DOHH2 (cell line): ENCODE results near the gene TEX264.

Source experiments
- H3F3A ChIP-seq: fragments of 200-600 bp; sonication (generic), shearing (Covaris generic); 2 replicates; pipeline ENCODE4 v1.6.0; 2016; ENCODE audit warnings: antibody characterized with exemption, mild to moderate bottlenecking; ENCODE audit not compliant: control insufficient read depth, insufficient read depth
- H3K27ac ChIP-seq: fragments of 200-600 bp; sonication (generic); 2 replicates; pipeline ENCODE4 v1.5.1; 2014; ENCODE audit warnings: low read depth, mild to moderate bottlenecking, low read length, moderate library complexity
- H3K27me3 ChIP-seq: fragments of 200-600 bp; sonication (generic); 2 replicates; pipeline ENCODE4 v1.6.1; 2014; ENCODE audit warnings: mild to moderate bottlenecking, low read length, mixed read lengths; ENCODE audit not compliant: control insufficient read depth
- H3K36me3 ChIP-seq: fragments of 200-600 bp; sonication (generic); 2 replicates; pipeline ENCODE4 v1.6.1; 2014; ENCODE audit warnings: mild to moderate bottlenecking, low read length, moderate library complexity, mixed read lengths; ENCODE audit not compliant: control insufficient read depth
- H3K4me1 ChIP-seq: fragments of 200-600 bp; sonication (generic); 2 replicates; pipeline ENCODE4 v1.6.1; 2014; ENCODE audit warnings: mild to moderate bottlenecking, low read length, mixed read lengths; ENCODE audit not compliant: control insufficient read depth
- H3K4me2 ChIP-seq: fragments of 200-600 bp; sonication (generic); 2 replicates; pipeline ENCODE4 v1.6.0; 2014; ENCODE audit warnings: mild to moderate bottlenecking, low read length, moderate library complexity
- H3K4me3 ChIP-seq: fragments of 200-600 bp; sonication (generic); 2 replicates; pipeline ENCODE4 v1.5.1; 2014; ENCODE audit warnings: mild to moderate bottlenecking, low read length, mixed read lengths
- H3K79me2 ChIP-seq: fragments of 200-600 bp; sonication (generic); 2 replicates; pipeline ENCODE4 v1.6.1; 2014; ENCODE audit warnings: mild to moderate bottlenecking, low read length, mixed read lengths; ENCODE audit not compliant: control insufficient read depth
- H3K9me2 ChIP-seq: fragments of 200-600 bp; sonication (generic); replicated peaks from 2 replicates; pipeline ENCODE4 v1.6.1; 2014; ENCODE audit warnings: mild to moderate bottlenecking, low read length, mixed read lengths; ENCODE audit not compliant: control insufficient read depth
- H3K9me3 ChIP-seq: fragments of 200-600 bp; sonication (generic); 2 replicates; pipeline ENCODE4 v1.6.1; 2014; ENCODE audit warnings: antibody characterized with exemption, low read length, mixed read lengths; ENCODE audit not compliant: control insufficient read depth, insufficient read depth
- H4K20me1 ChIP-seq: fragments of 200-600 bp; sonication (generic); 2 replicates; pipeline ENCODE4 v1.6.0; 2014; ENCODE audit warnings: low read depth, mild to moderate bottlenecking, antibody characterized with exemption, low read length, moderate library complexity; ENCODE audit not compliant: control insufficient read depth, insufficient read depth
- EZH2phosphoT487 ChIP-seq: fragments of 200-600 bp; sonication (generic); IDR thresholded peaks from 2 replicates; pipeline ENCODE4 v1.6.1; 2017; ENCODE audit warnings: borderline replicate concordance, mild to moderate bottlenecking, antibody characterized with exemption, low read length, moderate library complexity, mixed read lengths
- TF ChIP-seq, protein P1 (sequence below): fragments of 200-600 bp; sonication (generic); IDR thresholded peaks from one replicate; pipeline ENCODE4 v1.5.1; 2014; ENCODE audit warnings: antibody characterized with exemption, mild to moderate bottlenecking, low read depth, low read length; ENCODE audit not compliant: poor library complexity, severe bottlenecking

TEX264 gene, protein sequence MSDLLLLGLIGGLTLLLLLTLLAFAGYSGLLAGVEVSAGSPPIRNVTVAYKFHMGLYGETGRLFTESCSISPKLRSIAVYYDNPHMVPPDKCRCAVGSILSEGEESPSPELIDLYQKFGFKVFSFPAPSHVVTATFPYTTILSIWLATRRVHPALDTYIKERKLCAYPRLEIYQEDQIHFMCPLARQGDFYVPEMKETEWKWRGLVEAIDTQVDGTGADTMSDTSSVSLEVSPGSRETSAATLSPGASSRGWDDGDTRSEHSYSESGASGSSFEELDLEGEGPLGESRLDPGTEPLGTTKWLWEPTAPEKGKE

DNA sequence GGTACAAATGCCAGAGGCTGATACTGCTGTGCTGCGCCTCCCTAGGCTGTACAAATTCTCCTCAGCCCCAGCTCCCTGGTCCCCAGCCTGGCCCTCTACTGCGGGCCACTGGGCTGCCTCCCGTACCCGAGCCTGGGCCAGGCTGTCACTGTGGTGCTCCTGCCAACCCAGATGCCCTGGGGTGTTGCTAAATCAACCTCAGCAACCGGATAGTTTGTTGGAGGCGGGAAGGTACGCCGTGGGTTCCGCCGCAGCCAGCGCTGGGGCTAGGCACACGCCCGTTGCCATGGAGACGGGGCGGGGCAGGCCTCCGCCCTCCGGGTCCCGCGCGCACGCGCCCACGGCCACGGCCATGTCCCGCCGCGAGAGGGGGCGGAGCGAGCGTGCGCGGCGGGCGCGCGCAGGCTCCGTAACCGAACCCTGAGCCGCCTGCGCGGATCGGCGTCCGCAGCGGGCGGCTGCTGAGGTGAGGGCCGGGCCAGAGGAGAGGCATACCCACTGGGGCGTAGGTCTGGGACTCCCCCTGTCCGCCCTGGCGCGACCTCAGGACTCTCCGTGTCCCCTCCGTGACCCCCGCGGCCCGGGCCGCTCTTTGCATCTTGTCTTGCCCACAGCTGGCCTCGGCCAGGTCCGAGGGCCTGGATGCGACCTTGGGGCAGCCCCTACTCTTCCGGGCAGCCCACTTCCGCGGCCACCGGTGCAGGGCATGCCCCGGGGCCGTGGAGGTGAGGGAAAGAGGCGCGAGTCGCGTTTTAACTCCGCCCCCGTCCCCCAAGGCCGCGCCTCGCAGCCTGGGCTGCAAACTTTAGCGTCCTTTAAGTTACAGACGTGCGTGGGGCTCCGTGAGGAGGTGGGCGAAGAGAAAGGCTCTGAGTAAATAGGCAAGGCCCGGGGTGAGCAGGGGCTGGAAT, at the start of gene TEX264:
TEX264 (plus strand) TSS at position 430 of the 911 bp plus-strand sequence. CDS start 3,053 bp downstream, outside the sequence.
- Histone ChIP-seq H3K4me3 (peak within 1 kb of the TSS; percentile 98), H3F3A (no peaks in the 10 kb centered on the region; the same call in 1 of the 2 replicates), H3K27ac (peak within 1 kb of the TSS; percentile 86), H3K27me3 (no peaks in the 10 kb centered on the region), H3K9me3 (no peaks in the 10 kb centered on the region), H4K20me1 (no peaks in the 10 kb centered on the region; the same call in 1 of the 2 replicates), H3K9me2 (no peaks in the 10 kb centered on the region), H3K4me2 (peak within 1 kb of the TSS; percentile 82), H3K4me1 (peaks cover 44% of the 10 kb centered on the region), H3K79me2 (peaks cover 47% of the 10 kb centered on the region), H3K36me3 (peaks cover 33% of the 10 kb centered on the region)
- TF ChIP-seq, protein P1, sequence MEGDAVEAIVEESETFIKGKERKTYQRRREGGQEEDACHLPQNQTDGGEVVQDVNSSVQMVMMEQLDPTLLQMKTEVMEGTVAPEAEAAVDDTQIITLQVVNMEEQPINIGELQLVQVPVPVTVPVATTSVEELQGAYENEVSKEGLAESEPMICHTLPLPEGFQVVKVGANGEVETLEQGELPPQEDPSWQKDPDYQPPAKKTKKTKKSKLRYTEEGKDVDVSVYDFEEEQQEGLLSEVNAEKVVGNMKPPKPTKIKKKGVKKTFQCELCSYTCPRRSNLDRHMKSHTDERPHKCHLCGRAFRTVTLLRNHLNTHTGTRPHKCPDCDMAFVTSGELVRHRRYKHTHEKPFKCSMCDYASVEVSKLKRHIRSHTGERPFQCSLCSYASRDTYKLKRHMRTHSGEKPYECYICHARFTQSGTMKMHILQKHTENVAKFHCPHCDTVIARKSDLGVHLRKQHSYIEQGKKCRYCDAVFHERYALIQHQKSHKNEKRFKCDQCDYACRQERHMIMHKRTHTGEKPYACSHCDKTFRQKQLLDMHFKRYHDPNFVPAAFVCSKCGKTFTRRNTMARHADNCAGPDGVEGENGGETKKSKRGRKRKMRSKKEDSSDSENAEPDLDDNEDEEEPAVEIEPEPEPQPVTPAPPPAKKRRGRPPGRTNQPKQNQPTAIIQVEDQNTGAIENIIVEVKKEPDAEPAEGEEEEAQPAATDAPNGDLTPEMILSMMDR, result no peak
- TF ChIP-seq EZH2phosphoT487, result no peak

DNA sequence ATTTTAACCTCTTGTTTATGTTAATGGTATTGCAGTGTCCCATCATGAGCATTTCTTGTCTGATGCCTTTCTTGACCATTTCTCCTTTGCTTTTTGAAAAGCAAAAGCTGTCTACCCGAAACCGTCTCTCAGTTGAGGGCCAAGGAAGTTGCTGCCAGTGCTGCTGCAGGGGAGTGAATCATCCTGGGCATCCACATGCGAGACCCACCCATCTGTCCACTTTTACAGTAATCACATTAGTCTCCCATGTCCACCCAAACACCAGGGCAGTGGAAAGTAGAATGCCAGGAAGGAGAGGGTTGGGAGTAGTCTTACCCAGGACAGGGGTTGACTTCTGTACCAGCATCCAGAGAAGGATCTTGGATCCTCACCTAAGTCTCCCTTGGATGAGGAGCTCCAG, 48.6 kb upstream of the TEX264 start:
- no peak for TF ChIP-seq EZH2phosphoT487
- TF ChIP-seq, protein P1, result no peak
- Histone ChIP-seq H3K27me3 (no peaks in the 10 kb centered on the region), H4K20me1 (no peaks in the 10 kb centered on the region; the same call in 1 of the 2 replicates), H3K4me1 (peaks cover 2% of the 10 kb centered on the region; the same call in 1 of the 2 replicates), H3K9me3 (no peaks in the 10 kb centered on the region), H3K9me2 (no peaks in the 10 kb centered on the region), H3F3A (no peaks in the 10 kb centered on the region), H3K27ac (no peak overlapping the region), H3K4me2 (no peak overlapping the region), H3K4me3 (no peak overlapping the region), H3K79me2 (peaks cover 15% of the 10 kb centered on the region), H3K36me3 (peaks cover 5% of the 10 kb centered on the region; the same call in 1 of the 2 replicates)

DNA sequence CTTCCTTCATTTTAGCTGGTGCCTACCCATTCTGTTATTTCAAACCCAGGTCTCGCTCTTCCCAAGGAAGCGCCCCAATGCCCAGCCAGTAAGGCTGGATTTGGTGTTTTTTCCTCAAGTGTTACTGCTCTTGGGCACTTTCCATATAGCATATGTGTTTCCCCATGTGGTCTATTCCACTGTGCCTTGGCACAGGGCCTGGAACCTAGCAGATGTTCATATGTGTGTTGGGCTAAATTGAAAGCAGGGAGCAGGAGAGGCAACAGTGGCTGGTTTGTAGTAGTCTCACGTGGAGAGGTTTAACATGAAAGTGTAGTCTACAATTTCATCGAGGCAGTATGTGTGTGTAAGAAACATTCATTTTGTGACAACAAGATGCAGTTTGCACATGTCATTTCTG, 48.2 kb upstream of the TEX264 start:
- Histone ChIP-seq H3K79me2 (peaks cover 15% of the 10 kb centered on the region), H3F3A (no peaks in the 10 kb centered on the region), H3K9me2 (no peaks in the 10 kb centered on the region), H3K27me3 (no peaks in the 10 kb centered on the region), H3K4me1 (peaks cover 2% of the 10 kb centered on the region; the same call in 1 of the 2 replicates), H3K9me3 (no peaks in the 10 kb centered on the region), H4K20me1 (no peaks in the 10 kb centered on the region; the same call in 1 of the 2 replicates), H3K4me3 (no peak overlapping the region), H3K27ac (no peak overlapping the region), H3K36me3 (peaks cover 9% of the 10 kb centered on the region; the same call in 1 of the 2 replicates), H3K4me2 (no peak overlapping the region)
- TF ChIP-seq, protein P1, result no peak
- TF ChIP-seq EZH2phosphoT487, result no peak
